CD14-positive monocyte (primary cell): ENCODE data around the gene ANKRD60. TPM values are rescaled to one million over a fixed set of nuclear protein-coding genes. Genes with fewer than 3 reads are reported as not detected.

ENCODE experiments used
- DNase-seq, 3 donors: peaks; one replicate each; pipeline ENCODE4 v3.0.0-alpha.2; 2011 to 2022
- H2AFZ ChIP-seq: 2 replicates; pipeline ENCODE4 v1.6.0; 2012; ENCODE audit warnings: mild to moderate bottlenecking, low read depth, low read length, inconsistent platforms; ENCODE audit not compliant: insufficient read depth, poor library complexity, severe bottlenecking
- H3K27ac ChIP-seq, 2 donors: 1 replicate in 1 of 2; 2 replicates in 1 of 2; pipeline ENCODE4 v1.5.1; 2012 to 2013; ENCODE audit warnings: low read length in 2 of 2, control low read depth in 1 of 2, inconsistent platforms in 1 of 2, low read depth in 1 of 2, mild to moderate bottlenecking in 1 of 2
- H3K27me3 ChIP-seq, 2 donors: one replicate each; pipeline versions ENCODE4 v1.6.0 to v1.6.1; 2011 to 2013; ENCODE audit warnings: low read length in 2 of 2; ENCODE audit not compliant: control insufficient read depth in 2 of 2, insufficient read depth in 2 of 2
- H3K36me3 ChIP-seq, 2 donors: replicated peaks in 1 of 2; 1 replicate in 1 of 2; 2 replicates in 1 of 2; pipeline versions ENCODE4 v1.5.1 to v1.6.1; 2012 to 2013; ENCODE audit warnings: low read length in 2 of 2, control low read depth in 1 of 2, inconsistent platforms in 1 of 2, mild to moderate bottlenecking in 1 of 2; ENCODE audit not compliant: insufficient read depth in 2 of 2, control insufficient read depth in 1 of 2
- H3K4me1 ChIP-seq, 2 donors: 1 replicate in 1 of 2; 2 replicates in 1 of 2; pipeline versions ENCODE4 v1.5.1 to v1.6.1; 2012 to 2013; ENCODE audit warnings: low read length in 2 of 2, control low read depth in 1 of 2, inconsistent platforms in 1 of 2, mild to moderate bottlenecking in 1 of 2, moderate library complexity in 1 of 2; ENCODE audit not compliant: insufficient read depth in 2 of 2, control insufficient read depth in 1 of 2
- H3K4me2 ChIP-seq: replicated peaks from 2 replicates; pipeline ENCODE3; 2012; ENCODE audit warnings: low read length, moderate library complexity, mild to moderate bottlenecking; ENCODE audit not compliant: poor library complexity, severe bottlenecking; ENCODE audit errors: extremely low read depth
- H3K4me3 ChIP-seq, 3 experiments: fragments of 200-600 bp in 1 of 3; sonication (generic) in 1 of 3; replicated peaks in 1 of 3; 1 replicate in 2 of 3; 2 replicates in 1 of 3; pipeline ENCODE4 v1.5.1; 2011 to 2013; ENCODE audit warnings: low read length in 3 of 3, mild to moderate bottlenecking in 3 of 3, control low read depth in 2 of 3, low read depth in 2 of 3, inconsistent platforms in 1 of 3, moderate library complexity in 1 of 3
- H3K79me2 ChIP-seq: 2 replicates; pipeline ENCODE4 v1.6.0; 2012; ENCODE audit warnings: mild to moderate bottlenecking, control low read depth, inconsistent platforms, low read length, moderate library complexity; ENCODE audit not compliant: insufficient read depth
- H3K9ac ChIP-seq: 2 replicates; pipeline ENCODE4 v1.6.0; 2017; ENCODE audit warnings: low read length, mild to moderate bottlenecking; ENCODE audit not compliant: insufficient read depth, poor library complexity, severe bottlenecking
- H3K9me3 ChIP-seq, 2 donors: replicated peaks in 1 of 2; 1 replicate in 1 of 2; 2 replicates in 1 of 2; pipeline versions ENCODE4 v1.5.1 to v1.6.1; 2012 to 2013; ENCODE audit warnings: low read length in 2 of 2, control low read depth in 1 of 2; ENCODE audit not compliant: control insufficient read depth in 1 of 2, insufficient read depth in 1 of 2
- H4K20me1 ChIP-seq: 2 replicates; pipeline ENCODE4 v1.6.0; 2012; ENCODE audit warnings: mild to moderate bottlenecking, low read length, control low read depth, moderate library complexity; ENCODE audit not compliant: insufficient read depth
- H3K27ac Mint-ChIP-seq, 7 donors: one replicate each; pipeline ENCODE4 v1.8.0; 2020; ENCODE audit warnings: mild to moderate bottlenecking in 7 of 7, mixed read lengths in 7 of 7, moderate library complexity in 6 of 7, inconsistent platforms in 2 of 7
- H3K27me3 Mint-ChIP-seq, 3 donors: one replicate each; pipeline ENCODE4 v1.8.0; 2021 to 2022; ENCODE audit warnings: low read depth in 3 of 3, mild to moderate bottlenecking in 3 of 3, mixed read lengths in 3 of 3, moderate library complexity in 3 of 3, inconsistent platforms in 1 of 3
- H3K36me3 Mint-ChIP-seq, 2 donors: one replicate each; pipeline ENCODE4 v1.8.0; 2020; ENCODE audit warnings: mixed read lengths in 2 of 2, inconsistent platforms in 1 of 2, mild to moderate bottlenecking in 1 of 2
- H3K4me1 Mint-ChIP-seq: one replicate; pipeline ENCODE4 v1.8.0; 2020; ENCODE audit warnings: mild to moderate bottlenecking, mixed read lengths
- H3K4me3 Mint-ChIP-seq, 2 donors: one replicate each; pipeline ENCODE4 v1.8.0; 2020; ENCODE audit warnings: mild to moderate bottlenecking in 2 of 2, mixed read lengths in 2 of 2, moderate library complexity in 1 of 2
- H3K9me3 Mint-ChIP-seq, 7 donors: one replicate each; pipeline ENCODE4 v1.8.0; 2020 to 2022; ENCODE audit warnings: mixed read lengths in 7 of 7, mild to moderate bottlenecking in 6 of 7, moderate library complexity in 6 of 7, inconsistent platforms in 2 of 7
- CTCF ChIP-seq: fragments of 200-600 bp; IDR thresholded peaks from one replicate; pipeline ENCODE4 v1.8.0; 2022; ENCODE audit warnings: antibody characterized with exemption, mild to moderate bottlenecking
- WGBS: methylation state at CpG from one replicate; pipeline ENCODE4 v1.1.5; 2013; ENCODE audit warnings: missing lambda C conversion rate; ENCODE audit not compliant: insufficient coverage; 5-methylcytosine and 5-hydroxymethylcytosine counted together
- intact Hi-C, 2 donors: fragments of 100-400 bp; cut with micrococcal nuclease; formaldehyde crosslinking; loops; one replicate each; pipeline versions ENCODE4 v1.15.0 to v1.15.1; 2023
- polyA plus RNA-seq, 3 donors: library from polyadenylated mRNA; depleted of rRNA in 1 of 3; unstranded in 2 of 3; stranded (reverse) in 1 of 3; fragments of 300-500 nt in 2 of 3; fragments of >200 nt in 1 of 3; fragmentation: Illumina TruSeq in 2 of 3; gene quantifications; 1 replicate in 2 of 3; 2 replicates in 1 of 3; pipeline ENCODE4 v1.2.3, GENCODE V29; 2012 to 2021

Gene ANKRD60
- polyA plus RNA-seq, 3 donors, result not detected

DNA sequence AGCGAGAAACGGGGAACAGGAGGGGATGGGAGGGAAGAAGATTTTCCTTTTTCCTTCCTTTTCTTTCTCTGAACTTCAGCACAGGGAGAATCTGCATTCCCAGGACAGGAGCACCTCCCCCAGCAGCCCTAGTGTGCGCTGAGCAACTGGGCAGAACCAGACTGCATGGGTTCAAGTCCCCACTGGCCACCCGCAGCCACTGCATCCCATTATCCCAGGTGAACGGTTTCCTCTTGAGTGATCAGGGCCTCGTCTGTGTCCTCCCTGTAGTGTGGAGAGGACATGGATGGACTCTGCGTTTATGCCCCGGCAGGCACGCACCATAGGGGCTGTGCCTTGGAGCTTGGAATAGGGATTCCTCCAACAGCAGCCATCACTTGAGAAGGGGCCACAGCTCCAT is 53.0 kb downstream of the ANKRD60 start:
- no peaks in the 10 kb centered on the region for H3K36me3 Mint-ChIP-seq
- Histone ChIP-seq H3K4me3 (no peak overlapping the region), H3K79me2 (no peaks in the 10 kb centered on the region), H3K27ac (no peak overlapping the region), H3K9ac (no peak overlapping the region), H3K9me3 (no peaks in the 10 kb centered on the region), H3K4me2 (no peak overlapping the region), H3K27me3 (peaks cover 0 to 17% of the 10 kb centered on the region in 2 donors), H4K20me1 (no peaks in the 10 kb centered on the region), H3K4me1 (peaks cover 11 to 13% of the 10 kb centered on the region in 2 donors), H3K36me3 (no peaks in the 10 kb centered on the region), H2AFZ (no peak overlapping the region)
- no peak for TF ChIP-seq CTCF
- peaks cover 22 to 38% (median 33%) of the 10 kb centered on the region in 3 donors for H3K27me3 Mint-ChIP-seq
- WGBS, result 80% methylated on average over 1 of the region's 9 CpGs
- intact Hi-C loops, result loop anchor here in 1 of 2 donors (10.0 kb wide), 1 partner anchor 521 kb away; no protein-coding TSS in a partner anchor
- H3K4me3 Mint-ChIP-seq, result no peak overlapping the region
- no peak overlapping the region for H3K27ac Mint-ChIP-seq
- no peak for DNase-seq
- H3K4me1 Mint-ChIP-seq, result peaks cover 15% of the 10 kb centered on the region
- H3K9me3 Mint-ChIP-seq, result no peaks in the 10 kb centered on the region

GRCh38 chr20:58174708-58175280 is 53.7 kb downstream of the ANKRD60 start:
- Histone ChIP-seq H3K27ac (no peak overlapping the region), H3K9me3 (no peaks in the 10 kb centered on the region), H3K4me1 (peaks cover 9 to 11% of the 10 kb centered on the region in 2 donors), H3K79me2 (no peaks in the 10 kb centered on the region), H3K36me3 (no peaks in the 10 kb centered on the region), H3K4me2 (no peak overlapping the region), H3K4me3 (no peak overlapping the region), H2AFZ (no peak overlapping the region), H3K27me3 (peaks cover 0 to 11% of the 10 kb centered on the region in 2 donors), H4K20me1 (no peaks in the 10 kb centered on the region), H3K9ac (no peak overlapping the region)
- no peak overlapping the region for H3K27ac Mint-ChIP-seq
- H3K4me1 Mint-ChIP-seq, result peaks cover 14% of the 10 kb centered on the region
- no peak for TF ChIP-seq CTCF
- 90% methylated on average over 2 of the region's 10 CpGs for WGBS
- H3K4me3 Mint-ChIP-seq, result no peak overlapping the region
- no peak for DNase-seq
- H3K36me3 Mint-ChIP-seq, result no peaks in the 10 kb centered on the region
- H3K9me3 Mint-ChIP-seq, result no peaks in the 10 kb centered on the region
- intact Hi-C loops, result loop anchor here in 1 of 2 donors (10.0 kb wide), 1 partner anchor 520 kb away; no protein-coding TSS in a partner anchor
- peaks cover 17 to 33% (median 26%) of the 10 kb centered on the region in 3 donors for H3K27me3 Mint-ChIP-seq
